NCI-H1436 (cell line): Measurements from ENCODE around the gene RPN1.

Source experiments
- DNase-seq: peaks from one replicate; lab custom pipeline; 2025; lab: John Stamatoyannopoulos, UW

The RPN1 gene

DNA sequence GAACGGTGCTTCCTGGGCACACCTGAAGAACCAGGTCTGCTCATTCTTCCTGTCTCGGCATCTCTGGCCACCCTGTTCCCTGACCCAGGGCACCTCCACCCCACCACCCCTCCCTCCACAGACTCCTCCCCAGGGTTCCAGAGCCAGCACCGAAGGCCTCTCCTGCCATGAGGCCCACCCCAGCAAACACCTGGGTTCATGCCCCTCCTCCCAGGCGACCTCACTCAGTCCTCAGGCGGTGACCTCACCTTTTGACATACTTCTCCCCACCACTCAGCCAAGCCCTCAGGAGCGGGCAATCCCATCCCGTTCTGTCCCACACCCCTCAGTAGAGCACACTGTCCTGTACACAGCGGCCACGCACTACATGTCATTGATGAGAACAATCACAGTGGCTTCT lies 72.3 kb downstream of the RPN1 start:
- DNase-seq, result no peak

DNA sequence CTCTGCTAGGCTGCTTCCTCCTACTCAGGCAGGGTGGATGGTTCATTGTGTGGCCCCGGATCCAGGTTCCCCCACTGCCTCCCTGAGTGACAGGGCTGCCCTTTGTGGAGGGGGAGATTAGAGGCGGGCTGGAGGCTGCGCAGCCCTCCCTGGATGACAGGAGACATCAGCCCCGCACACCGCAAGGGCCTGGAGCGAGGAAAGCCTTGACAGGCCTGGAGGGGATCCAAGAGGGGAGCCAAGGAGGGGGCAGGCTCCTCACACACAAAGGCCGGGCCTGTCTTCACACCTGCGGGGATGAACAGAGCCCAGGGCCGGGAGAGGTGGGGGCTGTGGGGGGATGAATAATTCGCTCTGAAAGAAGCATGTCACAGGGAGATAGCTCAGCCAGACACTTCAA lies 72.9 kb downstream of the RPN1 start:
- DNase-seq, result no peak

DNA sequence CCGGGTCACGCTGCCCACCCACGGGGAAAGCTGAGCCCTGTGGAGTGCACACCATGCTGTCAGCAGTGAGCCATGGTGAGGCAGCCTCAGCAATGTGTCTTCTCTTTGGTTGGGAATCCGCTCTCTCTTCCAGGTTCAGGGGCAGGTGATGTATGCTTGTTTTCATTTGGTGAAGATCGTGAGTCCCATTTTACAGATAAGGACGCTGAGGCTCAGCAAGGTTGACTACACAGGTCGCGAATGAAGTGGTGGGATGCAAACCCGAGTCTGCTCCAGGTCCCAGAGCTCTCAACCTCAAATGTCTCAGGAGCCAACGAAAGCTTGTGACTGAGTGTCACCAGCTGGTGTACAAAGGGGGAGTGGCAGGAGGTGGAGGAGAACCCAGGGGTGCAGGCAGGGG lies 74.3 kb downstream of the RPN1 start:
- DNase-seq, result no peak

DNA sequence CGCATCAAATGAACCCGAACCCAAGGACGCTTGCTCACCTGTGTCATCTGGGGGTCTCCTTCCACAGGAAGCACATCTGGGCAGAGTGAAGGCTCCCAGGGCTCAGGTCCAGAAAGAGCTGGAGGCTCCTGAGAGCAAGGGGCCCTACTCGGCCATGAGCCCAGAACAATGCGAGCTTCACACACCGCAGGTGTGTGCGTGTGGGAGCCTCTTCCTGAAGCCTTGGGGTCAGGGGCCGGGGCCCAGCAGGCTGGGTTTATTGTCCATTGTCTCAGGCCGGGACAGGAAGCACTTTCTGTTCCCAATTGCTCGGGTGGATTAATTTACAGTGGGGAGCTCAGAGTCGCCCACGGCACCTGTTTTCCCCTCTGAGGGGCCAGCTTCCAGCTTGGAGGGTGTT lies 74.8 kb downstream of the RPN1 start:
- no peak for DNase-seq

DNA sequence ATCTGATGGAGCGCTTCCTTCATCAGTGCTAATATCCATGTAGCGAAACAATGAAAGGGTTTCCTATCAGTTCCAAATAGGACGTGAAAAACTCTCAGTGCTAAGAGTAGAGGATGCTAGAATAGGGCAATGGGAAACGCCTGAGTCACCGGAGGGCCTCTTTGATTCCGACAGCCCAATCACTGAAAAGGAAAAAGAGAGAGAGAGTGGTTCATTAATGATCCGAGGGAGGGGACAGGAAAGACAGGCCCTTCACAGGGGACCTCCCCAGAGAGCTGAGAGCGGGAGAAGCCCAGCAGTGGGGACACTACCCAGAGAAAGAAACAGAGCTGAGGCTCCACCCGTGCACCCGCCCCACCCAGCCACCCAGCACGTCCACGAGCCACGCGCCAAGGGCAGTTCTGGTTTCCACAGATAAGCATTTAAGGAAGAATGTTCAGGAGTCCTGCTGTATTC lies 76.9 kb downstream of the RPN1 start:
- DNase-seq, result no peak

DNA sequence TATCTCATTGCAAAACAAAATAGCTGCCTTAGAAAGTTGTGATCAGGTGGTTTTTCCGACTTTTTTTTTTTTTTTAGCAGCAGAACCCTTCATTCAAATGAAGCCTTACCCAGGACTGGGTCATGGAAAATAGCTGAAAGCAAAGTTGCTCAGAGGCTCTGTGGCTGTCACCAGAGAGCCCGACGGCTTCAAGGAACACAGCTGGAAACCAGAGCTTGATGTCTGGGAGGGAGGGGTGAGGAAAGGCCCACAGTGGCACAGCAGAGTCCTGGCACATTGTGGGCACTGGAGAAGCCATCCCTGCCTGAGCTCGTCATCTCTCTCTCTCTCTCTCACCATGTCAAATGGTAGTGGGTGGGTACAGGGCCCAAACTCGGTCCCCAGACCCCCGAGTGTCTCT lies 77.5 kb downstream of the RPN1 start:
- no peak for DNase-seq

DNA sequence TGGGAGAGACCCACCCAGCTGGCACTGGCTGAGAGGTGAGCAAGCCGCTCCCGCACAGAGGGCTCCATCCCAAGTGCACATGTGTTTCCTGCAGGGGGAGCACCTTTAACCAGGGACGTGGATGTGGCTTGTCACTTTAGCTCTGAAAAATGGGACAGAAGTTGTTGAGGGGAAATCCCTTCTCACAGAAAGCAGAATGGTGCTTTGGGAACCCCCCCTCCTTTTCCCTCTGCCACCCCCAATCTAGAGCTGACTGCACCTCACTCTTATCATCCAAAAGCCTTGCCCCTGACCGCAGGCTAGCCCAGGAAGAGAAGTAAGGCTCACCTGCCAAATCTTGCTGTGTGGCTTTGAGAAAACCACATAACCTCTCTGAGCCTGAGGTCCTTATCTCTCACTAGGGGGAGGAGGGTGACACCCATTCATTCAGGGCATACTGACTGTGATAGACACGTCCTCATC lies 77.9 kb downstream of the RPN1 start:
- no peak for DNase-seq

DNA sequence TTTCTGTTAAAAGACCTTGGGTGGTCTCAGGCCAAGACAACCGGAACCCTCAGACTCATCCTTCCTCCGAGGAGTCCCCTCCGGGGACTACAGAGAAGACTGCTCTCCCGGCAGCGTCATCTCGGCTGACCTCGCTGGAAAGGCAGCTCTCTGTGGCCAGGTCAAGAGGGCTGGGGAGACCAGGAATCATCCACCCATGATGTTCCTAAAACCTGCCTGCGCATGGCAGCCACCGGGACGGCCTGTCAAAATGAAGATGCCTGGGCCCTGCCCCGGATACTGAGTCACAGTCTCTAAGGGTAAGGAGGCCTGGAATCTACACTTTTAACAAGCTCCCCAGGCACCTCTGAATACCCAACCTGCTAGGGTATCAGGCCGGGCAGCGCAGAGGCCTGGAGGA lies 78.6 kb downstream of the RPN1 start:
- no peak for DNase-seq
